Adrenal gland (tissue), 12 donors: Measurements from ENCODE around the gene SSBP2. TPM values are rescaled to one million over a fixed set of nuclear protein-coding genes. Genes with fewer than 3 reads are reported as not detected.

ENCODE experiments used
- DNase-seq, 7 donors: peaks; one replicate each; pipeline ENCODE4 v3.0.0-alpha.2; 2019 to 2020
- H3K27ac ChIP-seq, 5 donors: fragments of 200-600 bp; sonication (generic) in 4 of 5; 1 replicate in 3 of 5; 2 replicates in 2 of 5; pipeline versions ENCODE4 v1.5.1 to v1.8.0; 2016 to 2020; ENCODE audit warnings: mild to moderate bottlenecking in 1 of 5
- H3K27me3 ChIP-seq: fragments of 200-600 bp; 2 replicates; pipeline ENCODE4 v1.8.0; 2021
- H3K36me3 ChIP-seq, 2 donors: fragments of 200-600 bp; replicated peaks in 1 of 2; 1 replicate in 1 of 2; 2 replicates in 1 of 2; pipeline versions ENCODE4 v1.5.1 to v1.8.0; 2018 to 2022
- H3K4me1 ChIP-seq, 2 donors: fragments of 200-600 bp; replicated peaks in 1 of 2; 1 replicate in 1 of 2; 2 replicates in 1 of 2; pipeline versions ENCODE4 v1.5.1 to v1.8.0; 2018 to 2021
- H3K4me3 ChIP-seq, 4 donors: fragments of 200-600 bp; sonication (generic) in 3 of 4; one replicate each; pipeline ENCODE4 v1.5.1; 2016 to 2018
- H3K9me3 ChIP-seq, 3 donors: fragments of 200-600 bp; sonication (generic) in 1 of 3; replicated peaks in 1 of 3; 1 replicate in 2 of 3; 2 replicates in 1 of 3; pipeline versions ENCODE4 v1.5.1 to v1.8.0; 2016 to 2021
- POLR2A ChIP-seq, 2 donors: fragments of 450-650 bp; IDR thresholded peaks; one replicate each; pipeline ENCODE4 v1.6.1; 2017; ENCODE audit warnings: antibody characterized with exemption in 2 of 2, mild to moderate bottlenecking in 2 of 2, moderate library complexity in 1 of 2
- WGBS, 4 donors: extraction: QIAGEN DNeasy Blood & Tissue Kit in 2 of 4; methylation state at CpG; one replicate each; pipeline versions ENCODE4 v1.1.5 to v1.1.7; 2013 to 2017; 5-methylcytosine and 5-hydroxymethylcytosine counted together
- intact Hi-C, 2 donors: fragments of 100-400 bp; cut with DNase I; formaldehyde crosslinking; loops; one replicate each; pipeline versions ENCODE4 v1.14.1 to v1.15.0; 2022 to 2023
- polyA plus RNA-seq, 3 donors: library from polyadenylated mRNA; stranded (reverse); fragments of 200-250 nt in 2 of 3; fragments of 350-450 nt in 1 of 3; fragmentation: Illumina TruSeq in 1 of 3; extraction: RNeasy Lipid Tissue Mini Kit (QIAGEN cat#74804) in 1 of 3; gene quantifications; one replicate each; pipeline ENCODE4 v1.2.3, GENCODE V29; 2013 to 2014
- total RNA-seq, 9 donors: library from RNA; depleted of rRNA in 4 of 9; stranded (reverse); fragments of >200 nt in 4 of 9; fragments of 120-200 nt in 1 of 9; fragmentation: NEBNext Ultra II Directional in 1 of 9; extraction: Animal tissue kit (Norgen Biotek cat#: 25700) in 1 of 9; gene quantifications; one replicate each; pipeline versions ENCODE4 v1.1.0 to v1.2.4, GENCODE V29; 2013 to 2023
- TF ChIP-seq, protein P1 (sequence below), 6 experiments: fragments of 450-650 bp in 4 of 6; fragments of 200-600 bp in 2 of 6; sonication (generic) in 1 of 6; IDR thresholded peaks; 1 replicate in 5 of 6; 2 replicates in 1 of 6; pipeline versions ENCODE4 v1.5.1 to v1.8.0; 2016 to 2021; ENCODE audit warnings: antibody characterized with exemption in 6 of 6, mild to moderate bottlenecking in 2 of 6, moderate library complexity in 1 of 6
- donor health status: healthy with polysubstance abuse.
- donor health status: Bipolar disorder and iron deficiency.
- donor health status: DM: yes; HTN: yes; CAD: no.
- donor health status: DM: no; HTN: no; CAD: no.
- donor health status: DM: no; HTN: no; CAD: no.
- donor health status: DM: yes; HTN: yes; CAD: no.

The SSBP2 gene
- total and polyA plus RNA-seq, 12 donors = 16.2 to 424 (median 25.4) TPM

DNA sequence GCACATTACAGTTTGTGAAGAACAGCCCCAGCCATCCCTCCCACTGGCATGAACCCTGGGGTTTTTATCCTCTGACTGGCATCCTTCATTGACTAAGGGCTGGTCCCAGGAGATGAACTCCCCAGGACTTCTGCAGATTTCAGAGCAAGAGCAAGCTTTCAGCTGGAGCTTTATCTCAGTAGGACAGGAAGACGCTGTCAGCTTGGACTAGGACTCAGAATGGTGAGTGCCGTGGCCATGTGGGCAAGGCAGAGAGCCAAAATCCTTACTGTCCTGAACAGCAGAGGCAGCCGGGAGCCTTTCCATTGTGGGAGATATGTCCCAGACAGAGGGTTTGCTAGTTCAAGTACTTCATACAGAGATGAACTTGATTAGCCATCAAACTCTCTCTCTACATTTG, 353.7 kb downstream of the SSBP2 start:
- H3K4me1 ChIP-seq = peaks cover 11 to 13% of the 10 kb centered on the region in 2 donors
- intact Hi-C loops = no loop called here
- no peaks in the 10 kb centered on the region for H3K36me3 ChIP-seq
- 0 to 12% (median 6%) methylated on average over 2 to 3 of the region's 3 CpGs for WGBS, 4 donors
- peak; percentile 18 to 66 (median 43) for DNase-seq
- no peak overlapping the region for H3K4me3 ChIP-seq
- TF ChIP-seq, protein P1, sequence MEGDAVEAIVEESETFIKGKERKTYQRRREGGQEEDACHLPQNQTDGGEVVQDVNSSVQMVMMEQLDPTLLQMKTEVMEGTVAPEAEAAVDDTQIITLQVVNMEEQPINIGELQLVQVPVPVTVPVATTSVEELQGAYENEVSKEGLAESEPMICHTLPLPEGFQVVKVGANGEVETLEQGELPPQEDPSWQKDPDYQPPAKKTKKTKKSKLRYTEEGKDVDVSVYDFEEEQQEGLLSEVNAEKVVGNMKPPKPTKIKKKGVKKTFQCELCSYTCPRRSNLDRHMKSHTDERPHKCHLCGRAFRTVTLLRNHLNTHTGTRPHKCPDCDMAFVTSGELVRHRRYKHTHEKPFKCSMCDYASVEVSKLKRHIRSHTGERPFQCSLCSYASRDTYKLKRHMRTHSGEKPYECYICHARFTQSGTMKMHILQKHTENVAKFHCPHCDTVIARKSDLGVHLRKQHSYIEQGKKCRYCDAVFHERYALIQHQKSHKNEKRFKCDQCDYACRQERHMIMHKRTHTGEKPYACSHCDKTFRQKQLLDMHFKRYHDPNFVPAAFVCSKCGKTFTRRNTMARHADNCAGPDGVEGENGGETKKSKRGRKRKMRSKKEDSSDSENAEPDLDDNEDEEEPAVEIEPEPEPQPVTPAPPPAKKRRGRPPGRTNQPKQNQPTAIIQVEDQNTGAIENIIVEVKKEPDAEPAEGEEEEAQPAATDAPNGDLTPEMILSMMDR (IDR thresholded peaks at IDR 0.05) = no peak
- TF ChIP-seq POLR2A (IDR thresholded peaks at IDR 0.05) = no peak
- no peak overlapping the region for H3K27ac ChIP-seq
- H3K9me3 ChIP-seq = no peaks in the 10 kb centered on the region
- peaks cover 6% of the 10 kb centered on the region for H3K27me3 ChIP-seq

DNA sequence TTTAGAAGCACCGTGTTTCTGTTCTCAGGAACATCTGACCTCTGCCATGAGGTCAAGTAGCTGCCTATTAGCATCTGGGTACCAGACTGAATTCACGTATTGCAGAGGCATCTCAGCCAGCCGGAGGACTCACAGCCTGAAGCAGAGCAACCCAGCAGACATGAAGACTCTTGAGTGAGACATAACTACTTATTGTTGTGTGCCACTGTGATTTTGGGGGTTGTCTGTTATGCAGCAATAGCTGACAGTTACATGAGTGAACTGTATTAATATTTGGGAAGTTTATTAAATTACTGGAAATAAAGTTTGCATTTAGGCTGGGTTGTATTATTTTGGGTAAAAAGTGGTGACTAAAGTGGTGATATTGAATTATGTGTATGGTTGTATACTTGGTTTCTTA, 355.6 kb downstream of the SSBP2 start:
- WGBS, 4 donors = 60 to 75% (median 67%) methylated on average over 3 of the region's 3 CpGs
- intact Hi-C loops = no loop called here
- no peak for DNase-seq
- H3K36me3 ChIP-seq = no peaks in the 10 kb centered on the region
- TF ChIP-seq POLR2A (IDR thresholded peaks at IDR 0.05) = no peak
- TF ChIP-seq, protein P1 (IDR thresholded peaks at IDR 0.05) = no peak
- H3K9me3 ChIP-seq = no peaks in the 10 kb centered on the region
- H3K4me1 ChIP-seq = peaks cover 11 to 13% of the 10 kb centered on the region in 2 donors
- no peak overlapping the region for H3K4me3 ChIP-seq
- peaks cover 19% of the 10 kb centered on the region for H3K27me3 ChIP-seq
- no peak overlapping the region for H3K27ac ChIP-seq

DNA sequence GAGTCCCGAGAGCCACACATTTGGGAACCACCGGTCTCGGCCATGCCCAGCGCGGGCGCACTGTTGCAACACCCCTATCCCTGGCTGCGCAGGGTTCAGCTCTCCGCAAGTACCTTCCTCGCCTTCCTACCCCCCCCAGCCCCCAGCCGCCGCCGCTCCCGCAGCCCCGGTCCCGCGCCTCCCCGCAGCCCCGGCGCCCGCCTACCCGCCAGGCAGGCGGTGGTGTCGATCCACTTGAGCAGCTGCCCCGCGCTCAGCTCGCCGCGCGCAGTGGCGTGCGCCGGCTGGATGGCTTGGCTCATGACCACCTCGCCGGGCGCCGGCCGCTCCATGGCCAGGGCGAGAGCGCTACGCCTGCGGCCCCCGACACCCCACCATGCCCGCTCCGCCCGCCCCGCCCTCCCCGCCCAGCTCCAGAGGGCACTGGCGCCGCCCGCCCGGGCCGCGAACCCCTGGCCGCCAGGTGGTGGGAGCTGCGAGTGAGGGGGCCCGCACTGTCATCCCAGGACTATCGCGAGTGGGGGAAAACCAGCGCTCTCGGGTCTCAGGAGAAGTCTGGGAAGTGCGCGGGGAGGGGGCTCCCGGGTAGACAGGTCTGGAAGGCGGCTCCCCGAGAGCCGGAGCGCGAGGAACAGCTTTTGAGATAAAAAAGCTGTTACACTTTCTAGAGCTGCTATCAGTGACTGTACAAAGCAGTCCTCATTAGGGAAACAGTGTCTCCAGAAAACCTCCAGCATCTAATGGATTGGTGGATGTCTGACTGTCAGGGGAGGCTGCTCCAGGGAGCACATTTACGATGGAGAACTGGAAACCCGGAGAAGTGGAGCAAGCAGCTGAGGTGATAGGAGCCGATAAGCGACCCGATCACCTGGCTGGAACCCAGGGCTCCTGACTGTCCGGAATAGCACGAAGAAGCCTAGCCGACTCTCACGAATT, 356.8 kb downstream of the SSBP2 start, which contains the start of gene ACOT12:
Gene ACOT12 (minus strand): TSS at position 352 of the 936 bp plus-strand sequence. CDS start 20 bp downstream, at position 332.
- intact Hi-C loops = no loop called here
- TF ChIP-seq POLR2A (IDR thresholded peaks at IDR 0.05) = no peak
- TF ChIP-seq, protein P1 (IDR thresholded peaks at IDR 0.05) = no peak
- Histone ChIP-seq H3K4me3 (peak within 1 kb of the TSS in 2 of 4 donors; percentile 7 to 55), H3K27ac (no peak within 1 kb of the TSS), H3K9me3 (no peaks in the 10 kb centered on the region), H3K4me1 (peaks cover 11 to 13% of the 10 kb centered on the region in 2 donors), H3K27me3 (peaks cover 24% of the 10 kb centered on the region), H3K36me3 (no peaks in the 10 kb centered on the region)
- 3 to 11% (median 6%) methylated on average over 21 to 77 of the region's 77 CpGs for WGBS, 4 donors
- DNase-seq = no peak

DNA sequence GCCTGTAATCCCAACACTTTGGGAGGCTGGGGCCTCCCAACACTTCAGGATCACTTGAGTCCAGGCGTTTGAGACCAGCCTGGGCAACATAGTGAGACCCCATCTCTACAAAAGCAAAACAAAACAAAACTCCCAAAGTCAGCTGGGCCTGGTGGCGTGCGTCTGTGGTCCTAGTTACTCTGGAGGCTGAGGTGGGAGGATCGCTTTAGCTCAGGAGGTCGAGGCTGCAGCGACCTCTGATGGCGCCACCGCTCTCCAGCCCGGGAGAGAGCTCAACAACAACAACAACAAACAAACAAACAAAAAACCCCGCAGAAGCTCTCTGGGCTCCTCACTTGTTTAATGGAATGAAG, 357.5 kb downstream of the SSBP2 start:
- intact Hi-C loops = no loop called here
- no peak for DNase-seq
- 10 to 33% (median 25%) methylated on average over 10 of the region's 10 CpGs for WGBS, 4 donors
- peaks cover 11 to 13% of the 10 kb centered on the region in 2 donors for H3K4me1 ChIP-seq
- H3K9me3 ChIP-seq = no peaks in the 10 kb centered on the region
- peak overlapping the region in 1 of 4 donors; percentile 55 for H3K4me3 ChIP-seq
- no peak overlapping the region for H3K27ac ChIP-seq
- peaks cover 24% of the 10 kb centered on the region for H3K27me3 ChIP-seq
- TF ChIP-seq POLR2A (IDR thresholded peaks at IDR 0.05) = no peak
- TF ChIP-seq, protein P1 (IDR thresholded peaks at IDR 0.05) = no peak
- H3K36me3 ChIP-seq = no peaks in the 10 kb centered on the region
